Measurements from ENCODE around the gene RASSF1.
A peak's percentile ranks its signal among the peaks of the same experiment; 100 is the strongest.

RASSF1 gene

DNA sequence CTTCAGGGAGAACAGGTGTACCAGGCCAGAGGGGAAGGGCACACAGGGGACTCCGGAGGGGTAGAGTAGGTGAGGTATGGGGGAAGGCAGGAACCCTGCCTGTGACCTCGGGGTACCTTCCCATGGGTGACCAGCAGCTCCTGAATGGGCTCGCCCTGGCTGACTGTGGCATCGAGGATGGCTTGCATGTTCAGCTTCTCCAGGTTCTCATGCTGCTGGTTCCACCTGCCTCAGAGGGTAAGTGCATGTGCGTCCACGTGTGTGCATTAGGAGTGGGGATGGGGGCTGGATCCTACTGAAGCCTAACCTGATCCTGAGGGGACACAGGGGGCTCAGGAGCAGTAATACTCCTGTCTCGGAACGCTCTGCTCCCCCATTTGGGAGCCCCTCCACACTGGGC is 4.4 kb upstream of the RASSF1 start:
- H3K27ac ChIP-seq (ENCODE audit: low read depth, low read length, poor library complexity, severe bottlenecking) = no peak overlapping the region
- TF ChIP-seq, protein P1, sequence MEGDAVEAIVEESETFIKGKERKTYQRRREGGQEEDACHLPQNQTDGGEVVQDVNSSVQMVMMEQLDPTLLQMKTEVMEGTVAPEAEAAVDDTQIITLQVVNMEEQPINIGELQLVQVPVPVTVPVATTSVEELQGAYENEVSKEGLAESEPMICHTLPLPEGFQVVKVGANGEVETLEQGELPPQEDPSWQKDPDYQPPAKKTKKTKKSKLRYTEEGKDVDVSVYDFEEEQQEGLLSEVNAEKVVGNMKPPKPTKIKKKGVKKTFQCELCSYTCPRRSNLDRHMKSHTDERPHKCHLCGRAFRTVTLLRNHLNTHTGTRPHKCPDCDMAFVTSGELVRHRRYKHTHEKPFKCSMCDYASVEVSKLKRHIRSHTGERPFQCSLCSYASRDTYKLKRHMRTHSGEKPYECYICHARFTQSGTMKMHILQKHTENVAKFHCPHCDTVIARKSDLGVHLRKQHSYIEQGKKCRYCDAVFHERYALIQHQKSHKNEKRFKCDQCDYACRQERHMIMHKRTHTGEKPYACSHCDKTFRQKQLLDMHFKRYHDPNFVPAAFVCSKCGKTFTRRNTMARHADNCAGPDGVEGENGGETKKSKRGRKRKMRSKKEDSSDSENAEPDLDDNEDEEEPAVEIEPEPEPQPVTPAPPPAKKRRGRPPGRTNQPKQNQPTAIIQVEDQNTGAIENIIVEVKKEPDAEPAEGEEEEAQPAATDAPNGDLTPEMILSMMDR (IDR thresholded peaks at IDR 0.05; ENCODE audit: low read length) = no peak
- TF ChIP-seq EZH2 (IDR thresholded peaks at IDR 0.05; ENCODE audit: borderline replicate concordance, low read length) = no peak
- H3K9ac ChIP-seq (ENCODE audit: low read length) = no peak overlapping the region
- H3F3A ChIP-seq (ENCODE audit: insufficient read depth, low read length) = no peaks in the 10 kb centered on the region
- no peaks in the 10 kb centered on the region for H4K20me1 ChIP-seq (ENCODE audit: insufficient read depth, low read length)
- H3K27me3 ChIP-seq (ENCODE audit: insufficient read depth, low read length) = no peaks in the 10 kb centered on the region
- peak overlapping the region; percentile 65; the same call in 1 of the 2 replicates for H3K4me2 ChIP-seq (ENCODE audit: low read length)
- H3K9me2 ChIP-seq (ENCODE audit: low read depth, low read length) = no peaks in the 10 kb centered on the region
- no peaks in the 10 kb centered on the region for H3K9me3 ChIP-seq (ENCODE audit: low read length)
- peaks cover 35% of the 10 kb centered on the region for H3K4me1 ChIP-seq (ENCODE audit: insufficient read depth, low read length, severe bottlenecking)
- peak overlapping the region; percentile 46 for H3K4me3 ChIP-seq (ENCODE audit: low read depth, low read length, poor library complexity, severe bottlenecking)
- H3K36me3 ChIP-seq (ENCODE audit: insufficient read depth, low read length) = peaks cover 18% of the 10 kb centered on the region; the same call in 1 of the 2 replicates
- H2AFZ ChIP-seq (ENCODE audit: low read length) = no peak overlapping the region
- H3K79me2 ChIP-seq (ENCODE audit: insufficient read depth, low read length) = no peaks in the 10 kb centered on the region

DNA sequence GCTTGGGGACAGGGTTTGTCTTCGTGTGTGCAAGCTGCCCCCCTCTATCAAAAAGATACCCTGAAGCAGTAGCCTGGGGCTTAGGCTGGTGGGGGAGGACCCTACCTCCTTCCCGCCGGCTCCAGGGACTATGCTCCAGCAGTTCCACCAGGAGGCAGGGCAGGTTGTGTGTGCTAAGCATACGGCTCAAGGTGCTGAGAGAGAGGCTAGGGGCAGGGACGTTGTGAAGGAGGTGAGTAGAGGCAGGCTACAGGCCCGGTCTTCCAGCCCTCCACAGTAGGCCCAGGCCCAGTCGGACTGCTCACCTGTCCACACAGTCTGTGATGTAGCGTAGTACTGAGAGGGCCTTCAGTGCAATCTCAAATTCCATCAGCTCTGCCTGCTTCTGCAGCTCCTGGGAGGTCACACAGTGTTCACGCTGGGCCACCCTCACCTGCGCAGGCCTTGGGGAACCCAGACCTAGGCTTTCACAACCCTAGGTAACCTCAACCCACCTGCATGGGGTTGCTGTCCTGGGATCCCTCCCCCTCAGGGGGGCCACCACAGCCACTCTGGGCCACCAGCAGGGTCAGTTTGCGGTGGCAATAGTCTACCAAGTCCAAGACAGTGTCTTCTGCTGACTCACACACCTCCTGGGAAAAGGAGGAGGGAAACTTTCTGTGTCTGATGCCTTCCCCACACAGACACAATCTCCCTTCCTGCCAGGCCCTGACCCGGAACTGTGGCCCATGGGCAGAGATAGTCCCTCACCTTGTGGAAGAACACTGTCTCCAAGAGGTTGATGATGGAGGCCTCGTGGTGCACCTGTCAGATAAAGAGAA is 2.4 kb upstream of the RASSF1 start:
- peaks cover 43% of the 10 kb centered on the region for H3K4me1 ChIP-seq (ENCODE audit: insufficient read depth, low read length, severe bottlenecking)
- no peak overlapping the region for H3K4me3 ChIP-seq (ENCODE audit: low read depth, low read length, poor library complexity, severe bottlenecking)
- no peak overlapping the region for H3K27ac ChIP-seq (ENCODE audit: low read depth, low read length, poor library complexity, severe bottlenecking)
- H3K9me2 ChIP-seq (ENCODE audit: low read depth, low read length) = no peaks in the 10 kb centered on the region
- H3K9me3 ChIP-seq (ENCODE audit: low read length) = no peaks in the 10 kb centered on the region
- TF ChIP-seq, protein P1 (IDR thresholded peaks at IDR 0.05; ENCODE audit: low read length) = no peak
- no peak for TF ChIP-seq EZH2 (IDR thresholded peaks at IDR 0.05; ENCODE audit: borderline replicate concordance, low read length)
- H2AFZ ChIP-seq (ENCODE audit: low read length) = no peak overlapping the region
- H3K4me2 ChIP-seq (ENCODE audit: low read length) = no peak overlapping the region
- no peaks in the 10 kb centered on the region for H3K27me3 ChIP-seq (ENCODE audit: insufficient read depth, low read length)
- H3F3A ChIP-seq (ENCODE audit: insufficient read depth, low read length) = 0 out of 2 replicates have a peak, but pooled peaks cover 5% of the 10 kb centered on the region
- peaks cover 8% of the 10 kb centered on the region; the same call in 1 of the 2 replicates for H3K36me3 ChIP-seq (ENCODE audit: insufficient read depth, low read length)
- no peak overlapping the region for H3K9ac ChIP-seq (ENCODE audit: low read length)
- no peaks in the 10 kb centered on the region for H4K20me1 ChIP-seq (ENCODE audit: insufficient read depth, low read length)
- no peaks in the 10 kb centered on the region for H3K79me2 ChIP-seq (ENCODE audit: insufficient read depth, low read length)

DNA sequence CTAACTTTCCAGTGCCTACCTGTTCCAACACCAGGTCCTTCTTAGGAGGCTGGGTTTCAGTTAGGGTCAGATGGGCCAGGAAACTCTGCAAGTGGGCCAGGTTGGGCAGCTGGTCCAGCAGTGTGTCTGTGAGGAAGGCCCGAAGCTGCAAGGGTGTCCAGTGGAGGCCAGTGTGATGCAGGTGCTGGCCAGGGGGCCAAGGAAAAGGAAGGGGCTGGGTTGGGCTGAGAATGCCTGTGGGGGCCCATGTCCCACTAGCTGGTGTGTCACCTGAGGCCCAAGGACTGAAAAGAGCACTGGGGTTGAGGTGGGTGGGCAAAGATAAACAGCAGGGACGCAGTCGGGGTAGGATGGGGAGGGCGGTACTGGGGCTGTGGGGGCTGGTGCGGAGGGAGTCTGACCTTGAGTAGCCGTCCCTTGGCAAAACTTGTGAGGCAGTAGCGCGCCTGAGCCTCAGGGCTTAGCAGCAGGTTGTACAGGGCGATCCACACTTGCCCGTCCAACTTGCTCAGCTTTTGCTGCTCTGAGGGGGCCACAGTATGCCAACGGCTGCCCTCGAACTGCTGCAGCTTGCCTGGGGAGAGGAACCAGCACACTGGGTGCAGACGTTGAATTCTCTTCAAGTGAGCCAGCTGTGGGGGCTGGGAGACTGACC is 1.5 kb upstream of the RASSF1 start:
- H3K4me2 ChIP-seq (ENCODE audit: low read length) = no peak overlapping the region

More for the DNA sequence above, 1.5 kb upstream of the RASSF1 start:
- Histone ChIP-seq H3K9me3 (ENCODE audit: low read length) (no peaks in the 10 kb centered on the region), H3K4me3 (ENCODE audit: low read depth, low read length, poor library complexity, severe bottlenecking) (no peak overlapping the region), H3F3A (ENCODE audit: insufficient read depth, low read length) (0 out of 2 replicates have a peak, but pooled peaks cover 5% of the 10 kb centered on the region), H3K27me3 (ENCODE audit: insufficient read depth, low read length) (no peaks in the 10 kb centered on the region), H3K36me3 (ENCODE audit: insufficient read depth, low read length) (no peaks in the 10 kb centered on the region), H3K79me2 (ENCODE audit: insufficient read depth, low read length) (no peaks in the 10 kb centered on the region), H3K27ac (ENCODE audit: low read depth, low read length, poor library complexity, severe bottlenecking) (no peak overlapping the region), H3K9ac (ENCODE audit: low read length) (no peak overlapping the region), H3K9me2 (ENCODE audit: low read depth, low read length) (no peaks in the 10 kb centered on the region), H3K4me1 (ENCODE audit: insufficient read depth, low read length, severe bottlenecking) (peaks cover 48% of the 10 kb centered on the region), H2AFZ (ENCODE audit: low read length) (no peak overlapping the region), H4K20me1 (ENCODE audit: insufficient read depth, low read length) (no peaks in the 10 kb centered on the region)
- no peak for TF ChIP-seq EZH2 (IDR thresholded peaks at IDR 0.05; ENCODE audit: borderline replicate concordance, low read length)
- TF ChIP-seq, protein P1 (IDR thresholded peaks at IDR 0.05; ENCODE audit: low read length) = no peak

Data from OCI-LY1 (cell line).